Prostate gland (tissue), 2 donors: ENCODE data around the gene NOD2.

Experiments used
- POLR2A ChIP-seq: fragments of 450-650 bp; IDR thresholded peaks from one replicate; pipeline ENCODE4 v1.6.1; 2016; ENCODE audit warnings: antibody characterized with exemption, mild to moderate bottlenecking
- TF ChIP-seq, protein P1 (sequence below), 4 experiments: fragments of 200-600 bp in 2 of 4; fragments of 450-650 bp in 2 of 4; sonication (generic) in 2 of 4; IDR thresholded peaks; 1 replicate in 3 of 4; 2 replicates in 1 of 4; pipeline ENCODE4 v1.5.1; 2016 to 2019; ENCODE audit warnings: antibody characterized with exemption in 4 of 4, mild to moderate bottlenecking in 2 of 4, moderate library complexity in 2 of 4

- TF ChIP-seq POLR2A, result no peak
- TF ChIP-seq, protein P1, sequence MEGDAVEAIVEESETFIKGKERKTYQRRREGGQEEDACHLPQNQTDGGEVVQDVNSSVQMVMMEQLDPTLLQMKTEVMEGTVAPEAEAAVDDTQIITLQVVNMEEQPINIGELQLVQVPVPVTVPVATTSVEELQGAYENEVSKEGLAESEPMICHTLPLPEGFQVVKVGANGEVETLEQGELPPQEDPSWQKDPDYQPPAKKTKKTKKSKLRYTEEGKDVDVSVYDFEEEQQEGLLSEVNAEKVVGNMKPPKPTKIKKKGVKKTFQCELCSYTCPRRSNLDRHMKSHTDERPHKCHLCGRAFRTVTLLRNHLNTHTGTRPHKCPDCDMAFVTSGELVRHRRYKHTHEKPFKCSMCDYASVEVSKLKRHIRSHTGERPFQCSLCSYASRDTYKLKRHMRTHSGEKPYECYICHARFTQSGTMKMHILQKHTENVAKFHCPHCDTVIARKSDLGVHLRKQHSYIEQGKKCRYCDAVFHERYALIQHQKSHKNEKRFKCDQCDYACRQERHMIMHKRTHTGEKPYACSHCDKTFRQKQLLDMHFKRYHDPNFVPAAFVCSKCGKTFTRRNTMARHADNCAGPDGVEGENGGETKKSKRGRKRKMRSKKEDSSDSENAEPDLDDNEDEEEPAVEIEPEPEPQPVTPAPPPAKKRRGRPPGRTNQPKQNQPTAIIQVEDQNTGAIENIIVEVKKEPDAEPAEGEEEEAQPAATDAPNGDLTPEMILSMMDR (IDR thresholded peaks at IDR 0.05), result no peak
These were observed 43.0 kb downstream of the NOD2 start for GRCh38 chr16:50736448-50736847.
